ENCODE data around the gene GNG8.

The GNG8 gene

DNA sequence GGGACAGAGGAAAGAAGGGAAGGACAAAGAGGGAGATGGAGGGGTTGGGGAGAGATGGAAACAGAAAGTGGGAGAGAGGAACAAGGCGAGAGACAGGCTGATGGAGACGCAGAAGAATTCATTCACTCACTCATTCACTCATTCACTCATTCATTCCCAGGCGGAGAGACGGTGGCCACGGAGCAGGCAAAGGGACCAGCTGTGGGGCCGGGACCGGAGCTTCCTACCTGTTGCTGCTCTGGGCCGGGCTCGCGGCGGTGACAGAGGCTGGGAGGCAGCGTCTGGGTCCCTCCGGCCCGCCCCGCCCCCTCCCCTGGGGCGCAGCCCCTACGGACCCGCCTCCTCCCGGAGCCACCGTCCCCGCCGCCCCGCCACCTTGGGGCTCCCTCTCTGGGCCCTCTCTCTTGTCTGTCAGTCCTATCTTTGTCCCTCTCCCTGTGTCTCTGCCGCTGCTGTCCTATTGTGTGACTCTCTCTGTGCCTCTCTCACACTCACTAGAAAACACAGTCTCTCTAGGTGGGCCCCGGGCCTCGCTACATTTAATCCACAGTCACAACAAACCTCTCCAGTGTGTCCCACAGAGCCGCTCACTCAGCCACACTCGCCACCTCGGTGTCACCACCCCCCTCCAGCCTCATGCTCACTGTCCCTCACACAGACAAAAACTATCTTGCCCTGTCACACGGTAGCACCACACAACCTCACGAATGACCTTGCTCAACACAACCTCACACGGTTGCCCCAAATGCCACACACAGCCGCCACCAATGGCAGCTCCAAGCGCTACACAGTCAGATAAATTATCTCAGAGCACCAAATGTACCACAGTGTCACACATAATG, at the start of gene GNG8:
GNG8 (minus strand) TSS at position 283 of the 842 bp plus-strand sequence. CDS start 1,520 bp downstream, outside the sequence.
- H4K20me1 ChIP-seq (ENCODE audit: insufficient read depth, low read length) = no peaks in the 10 kb centered on the region
- no peak within 1 kb of the TSS for H3K27ac ChIP-seq (ENCODE audit: low read length)
- peaks cover 19% of the 10 kb centered on the region for H3K4me1 ChIP-seq (ENCODE audit: low read length)
- H3K27me3 ChIP-seq (replicated peaks; ENCODE audit: insufficient read depth, low read length) = peaks cover 84% of the 10 kb centered on the region
- no peak within 1 kb of the TSS for H3K9ac ChIP-seq (ENCODE audit: low read length)
- no peaks in the 10 kb centered on the region for H3K9me2 ChIP-seq (replicated peaks; ENCODE audit: insufficient read depth, low read length)
- H3K4me3 ChIP-seq (ENCODE audit: low read length) = no peak within 1 kb of the TSS
- H3F3A ChIP-seq (ENCODE audit: insufficient read depth, low read length) = peaks cover 7% of the 10 kb centered on the region
- no peak within 1 kb of the TSS for H3K4me2 ChIP-seq (ENCODE audit: low read depth, low read length)
- no peak within 1 kb of the TSS for H2AFZ ChIP-seq (ENCODE audit: low read length)
- no peaks in the 10 kb centered on the region for H3K79me2 ChIP-seq (ENCODE audit: low read length)
- no peaks in the 10 kb centered on the region for H3K9me3 ChIP-seq (replicated peaks; ENCODE audit: insufficient read depth, low read length)
- DNase-seq = no peak
- no peaks in the 10 kb centered on the region for H3K36me3 ChIP-seq (replicated peaks; ENCODE audit: insufficient read depth, low read length)
- TF ChIP-seq EZH2phosphoT487 (IDR thresholded peaks at IDR 0.05; ENCODE audit: low read length) = no peak

DNA sequence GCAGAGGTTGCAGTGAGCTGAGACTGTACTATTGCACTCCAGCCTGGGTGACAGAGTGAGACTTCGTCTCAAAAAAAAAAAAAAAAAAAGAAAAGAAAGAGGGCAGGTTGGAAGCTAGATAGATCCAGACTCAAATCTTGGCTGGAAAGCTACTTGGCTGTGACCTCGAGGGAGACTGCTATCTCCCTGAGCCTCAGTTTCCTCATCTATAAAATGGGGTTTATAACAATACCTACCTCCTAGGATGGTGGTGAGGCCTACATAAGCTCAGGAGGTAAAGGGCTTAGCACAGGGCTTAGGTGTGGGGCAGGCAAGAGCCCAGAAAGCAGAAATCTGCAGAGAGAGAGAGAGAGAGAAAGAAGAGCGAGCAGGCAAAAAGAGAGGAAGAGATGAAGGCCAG, 49.2 kb upstream of the GNG8 start:
- H3K27ac ChIP-seq (ENCODE audit: low read length) = no peak overlapping the region
- H3K4me2 ChIP-seq (ENCODE audit: low read depth, low read length) = no peak overlapping the region
- TF ChIP-seq, protein P1, sequence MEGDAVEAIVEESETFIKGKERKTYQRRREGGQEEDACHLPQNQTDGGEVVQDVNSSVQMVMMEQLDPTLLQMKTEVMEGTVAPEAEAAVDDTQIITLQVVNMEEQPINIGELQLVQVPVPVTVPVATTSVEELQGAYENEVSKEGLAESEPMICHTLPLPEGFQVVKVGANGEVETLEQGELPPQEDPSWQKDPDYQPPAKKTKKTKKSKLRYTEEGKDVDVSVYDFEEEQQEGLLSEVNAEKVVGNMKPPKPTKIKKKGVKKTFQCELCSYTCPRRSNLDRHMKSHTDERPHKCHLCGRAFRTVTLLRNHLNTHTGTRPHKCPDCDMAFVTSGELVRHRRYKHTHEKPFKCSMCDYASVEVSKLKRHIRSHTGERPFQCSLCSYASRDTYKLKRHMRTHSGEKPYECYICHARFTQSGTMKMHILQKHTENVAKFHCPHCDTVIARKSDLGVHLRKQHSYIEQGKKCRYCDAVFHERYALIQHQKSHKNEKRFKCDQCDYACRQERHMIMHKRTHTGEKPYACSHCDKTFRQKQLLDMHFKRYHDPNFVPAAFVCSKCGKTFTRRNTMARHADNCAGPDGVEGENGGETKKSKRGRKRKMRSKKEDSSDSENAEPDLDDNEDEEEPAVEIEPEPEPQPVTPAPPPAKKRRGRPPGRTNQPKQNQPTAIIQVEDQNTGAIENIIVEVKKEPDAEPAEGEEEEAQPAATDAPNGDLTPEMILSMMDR (IDR thresholded peaks at IDR 0.05; ENCODE audit: low read length) = no peak
- TF ChIP-seq EZH2phosphoT487 (IDR thresholded peaks at IDR 0.05; ENCODE audit: low read length) = no peak
- no peak for TF ChIP-seq EZH2 (optimal IDR thresholded peaks at IDR 0.05; ENCODE audit: low read depth, low read length)
- H3K36me3 ChIP-seq (replicated peaks; ENCODE audit: insufficient read depth, low read length) = peaks cover 8% of the 10 kb centered on the region
- H3K9me3 ChIP-seq (replicated peaks; ENCODE audit: insufficient read depth, low read length) = no peaks in the 10 kb centered on the region
- DNase-seq = no peak
- no peaks in the 10 kb centered on the region for H4K20me1 ChIP-seq (ENCODE audit: insufficient read depth, low read length)
- H3K9me2 ChIP-seq (replicated peaks; ENCODE audit: insufficient read depth, low read length) = no peaks in the 10 kb centered on the region
- H3K4me1 ChIP-seq (ENCODE audit: low read length) = no peaks in the 10 kb centered on the region
- no peaks in the 10 kb centered on the region for H3K27me3 ChIP-seq (replicated peaks; ENCODE audit: insufficient read depth, low read length)
- no peak overlapping the region for H3K9ac ChIP-seq (ENCODE audit: low read length)
- no peak overlapping the region for H3K4me3 ChIP-seq (ENCODE audit: low read length)
- peaks cover 28% of the 10 kb centered on the region for H3K79me2 ChIP-seq (ENCODE audit: low read length)
- no peaks in the 10 kb centered on the region for H3F3A ChIP-seq (ENCODE audit: insufficient read depth, low read length)
- no peak overlapping the region for H2AFZ ChIP-seq (ENCODE audit: low read length)

DNA sequence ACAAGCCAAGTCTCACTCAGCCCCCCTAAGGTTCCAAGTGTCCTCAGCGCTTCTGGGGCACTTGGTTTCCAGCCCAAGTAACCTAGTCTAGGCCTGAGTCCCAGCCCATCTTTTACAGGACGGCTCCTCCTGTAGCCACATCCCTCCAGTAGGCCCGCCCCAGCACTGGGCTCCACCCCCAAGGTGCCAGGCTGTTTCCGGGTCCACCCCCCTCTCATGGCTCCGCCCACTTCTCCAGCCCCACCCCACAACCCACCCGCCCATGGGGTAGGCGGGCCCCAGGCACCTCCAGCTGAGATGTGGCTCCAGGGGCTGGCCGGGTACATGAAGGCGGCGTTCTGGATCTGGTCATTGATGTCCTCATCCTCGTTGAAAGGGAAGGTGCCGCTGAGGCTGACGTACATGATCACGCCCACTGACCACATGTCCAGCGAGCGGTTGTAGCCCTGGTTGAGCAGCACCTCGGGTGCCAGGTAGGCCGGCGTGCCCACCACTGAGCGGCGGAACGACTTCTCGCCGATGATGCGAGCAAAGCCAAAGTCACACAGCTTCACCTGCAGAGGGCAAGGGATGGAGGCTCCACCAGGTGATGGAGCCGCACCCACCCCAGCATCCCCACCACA, 42.2 kb upstream of the GNG8 start:
- no peak for DNase-seq
- Histone ChIP-seq H2AFZ (ENCODE audit: low read length) (no peak overlapping the region), H3F3A (ENCODE audit: insufficient read depth, low read length) (0 out of 2 replicates have a peak, but pooled peaks cover 9% of the 10 kb centered on the region), H3K4me3 (ENCODE audit: low read length) (no peak overlapping the region), H3K9me2 (replicated peaks; ENCODE audit: insufficient read depth, low read length) (no peaks in the 10 kb centered on the region), H3K27me3 (replicated peaks; ENCODE audit: insufficient read depth, low read length) (no peaks in the 10 kb centered on the region), H3K79me2 (ENCODE audit: low read length) (peaks cover 24% of the 10 kb centered on the region), H3K9ac (ENCODE audit: low read length) (no peak overlapping the region), H3K4me1 (ENCODE audit: low read length) (no peaks in the 10 kb centered on the region), H4K20me1 (ENCODE audit: insufficient read depth, low read length) (peaks cover 10% of the 10 kb centered on the region; the same call in 1 of the 2 replicates), H3K27ac (ENCODE audit: low read length) (no peak overlapping the region), H3K36me3 (replicated peaks; ENCODE audit: insufficient read depth, low read length) (peaks cover 20% of the 10 kb centered on the region), H3K9me3 (replicated peaks; ENCODE audit: insufficient read depth, low read length) (no peaks in the 10 kb centered on the region), H3K4me2 (ENCODE audit: low read depth, low read length) (no peak overlapping the region)
- TF ChIP-seq, protein P1 (IDR thresholded peaks at IDR 0.05; ENCODE audit: low read length) = no peak
- no peak for TF ChIP-seq EZH2 (optimal IDR thresholded peaks at IDR 0.05; ENCODE audit: low read depth, low read length)
- TF ChIP-seq EZH2phosphoT487 (IDR thresholded peaks at IDR 0.05; ENCODE audit: low read length) = no peak

Data from MM.1S (cell line).